Naive thymus-derived CD4-positive, alpha-beta T cell (primary cell): ENCODE data around the gene PIK3CA. TPM values are rescaled to one million over a fixed set of nuclear protein-coding genes. Genes with fewer than 3 reads are reported as not detected.

Experiments used
- ATAC-seq: fragments of 150-1000 bp; cut with Tn5 transposase; 2 replicates; pipeline ENCODE4 v1.10.0; 2021; ENCODE audit warnings: mild to moderate bottlenecking, moderate library complexity
- CTCF ChIA-PET: fragments of 350-600 bp; sonication (Branson Sonifier 250); formaldehyde crosslinking; loops from one replicate; lab custom pipeline; 2021; ENCODE audit warnings: antibody characterized with exemption; lab: Charles Lee
- POLR2A ChIA-PET: fragments of 350-600 bp; sonication (Branson Sonifier 250); formaldehyde crosslinking; loops from one replicate; lab custom pipeline; 2021; ENCODE audit warnings: antibody characterized with exemption, inconsistent platforms; lab: Charles Lee
- DNase-seq, 9 donors: peaks; one replicate each; pipeline versions ENCODE4 v3.0.0 to v3.0.0-alpha.2; 2020 to 2022; ENCODE audit warnings: mixed read lengths in 1 of 9
- H3K27ac ChIP-seq: one replicate; pipeline ENCODE4 v1.7.0; 2013; ENCODE audit warnings: mild to moderate bottlenecking, low read depth, low read length, moderate library complexity
- H3K27me3 ChIP-seq, 2 donors: one replicate each; pipeline ENCODE4 v1.7.0; 2013; ENCODE audit warnings: low read length in 2 of 2, mild to moderate bottlenecking in 2 of 2, moderate library complexity in 2 of 2; ENCODE audit not compliant: control insufficient read depth in 2 of 2, insufficient read depth in 2 of 2
- H3K36me3 ChIP-seq, 3 experiments: 1 replicate in 2 of 3; 2 replicates in 1 of 3; pipeline ENCODE4 v1.7.0; 2013; ENCODE audit warnings: low read length in 3 of 3, mild to moderate bottlenecking in 3 of 3, moderate library complexity in 1 of 3; ENCODE audit not compliant: insufficient read depth in 3 of 3, control insufficient read depth in 2 of 3
- H3K4me1 ChIP-seq, 2 donors: one replicate each; pipeline ENCODE4 v1.7.0; 2013; ENCODE audit warnings: low read length in 2 of 2, mild to moderate bottlenecking in 2 of 2, moderate library complexity in 1 of 2; ENCODE audit not compliant: control insufficient read depth in 2 of 2, insufficient read depth in 2 of 2
- H3K4me3 ChIP-seq: 2 replicates; pipeline ENCODE4 v1.7.0; 2013; ENCODE audit warnings: mild to moderate bottlenecking, low read length
- H3K9me3 ChIP-seq, 3 experiments: 1 replicate in 2 of 3; 2 replicates in 1 of 3; pipeline ENCODE4 v1.7.0; 2013; ENCODE audit warnings: low read length in 3 of 3; ENCODE audit not compliant: control insufficient read depth in 2 of 3
- H3K27ac Mint-ChIP-seq, 9 donors: one replicate each; pipeline ENCODE4 v1.8.0; 2020 to 2022; ENCODE audit warnings: mixed read lengths in 9 of 9, mild to moderate bottlenecking in 8 of 9, moderate library complexity in 5 of 9, inconsistent platforms in 2 of 9
- H3K27me3 Mint-ChIP-seq, 5 donors: one replicate each; pipeline ENCODE4 v1.8.0; 2021 to 2022; ENCODE audit warnings: mixed read lengths in 5 of 5, mild to moderate bottlenecking in 1 of 5
- H3K36me3 Mint-ChIP-seq, 5 donors: one replicate each; pipeline ENCODE4 v1.8.0; 2020 to 2022; ENCODE audit warnings: mixed read lengths in 5 of 5, mild to moderate bottlenecking in 3 of 5, inconsistent platforms in 1 of 5
- H3K4me1 Mint-ChIP-seq, 7 donors: one replicate each; pipeline ENCODE4 v1.8.0; 2020 to 2022; ENCODE audit warnings: mixed read lengths in 7 of 7, mild to moderate bottlenecking in 3 of 7, inconsistent platforms in 1 of 7
- H3K4me3 Mint-ChIP-seq, 10 donors: one replicate each; pipeline ENCODE4 v1.8.0; 2020 to 2022; ENCODE audit warnings: mild to moderate bottlenecking in 10 of 10, mixed read lengths in 10 of 10, moderate library complexity in 6 of 10, inconsistent platforms in 2 of 10
- H3K9me3 Mint-ChIP-seq, 11 donors: one replicate each; pipeline ENCODE4 v1.8.0; 2020 to 2022; ENCODE audit warnings: mixed read lengths in 11 of 11, mild to moderate bottlenecking in 4 of 11, inconsistent platforms in 1 of 11, moderate library complexity in 1 of 11
- intact Hi-C, 2 donors: fragments of 100-400 bp; cut with micrococcal nuclease; formaldehyde crosslinking; loops; one replicate each; pipeline ENCODE4 v1.15.1; 2023
- polyA plus RNA-seq, 2 donors: library from polyadenylated mRNA; unstranded; fragments of 300-500 nt; fragmentation: Illumina TruSeq; gene quantifications; one replicate each; pipeline ENCODE4 v1.2.3, GENCODE V29; 2021
- total RNA-seq, 6 experiments: library from RNA in 5 of 6; stranded (reverse) in 5 of 6; gene quantifications; 1 replicate in 5 of 6; 2 replicates in 1 of 6; pipeline ENCODE4 v1.2.3 and lab custom pipeline; 2021 to 2026

PIK3CA gene
- total and polyA plus RNA-seq, 7 experiments from 2014 or later = 16.7 to 58.1 (median 34.3) TPM

DNA sequence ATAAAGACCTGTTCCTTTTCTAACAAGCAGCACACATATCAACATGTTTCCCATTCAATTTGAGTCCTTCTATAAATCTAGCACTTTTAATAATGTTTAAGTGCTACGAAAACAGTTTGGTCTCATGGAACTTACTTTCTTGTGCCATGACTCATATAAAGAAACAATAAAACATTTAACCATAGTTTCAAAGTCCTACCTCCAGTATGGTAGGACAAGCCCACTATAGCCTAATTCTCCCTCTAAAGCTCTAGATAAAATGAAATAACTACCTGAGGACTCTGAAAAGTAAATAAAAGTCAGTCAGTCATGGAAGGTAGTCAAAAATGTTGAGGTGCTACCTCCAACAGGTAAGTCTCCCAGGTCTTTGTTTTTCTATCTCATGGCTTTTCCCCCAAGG is 12.0 kb upstream of the PIK3CA start:
- H3K9me3 Mint-ChIP-seq = peaks cover 0 to 5% (median 0%) of the 10 kb centered on the region in 11 donors
- no peaks in the 10 kb centered on the region for H3K9me3 ChIP-seq
- CTCF ChIA-PET = interaction anchor here (1.1 kb wide), 1 partner anchor 10 kb away, joined by 3 read pairs; no protein-coding TSS in a partner anchor

DNA sequence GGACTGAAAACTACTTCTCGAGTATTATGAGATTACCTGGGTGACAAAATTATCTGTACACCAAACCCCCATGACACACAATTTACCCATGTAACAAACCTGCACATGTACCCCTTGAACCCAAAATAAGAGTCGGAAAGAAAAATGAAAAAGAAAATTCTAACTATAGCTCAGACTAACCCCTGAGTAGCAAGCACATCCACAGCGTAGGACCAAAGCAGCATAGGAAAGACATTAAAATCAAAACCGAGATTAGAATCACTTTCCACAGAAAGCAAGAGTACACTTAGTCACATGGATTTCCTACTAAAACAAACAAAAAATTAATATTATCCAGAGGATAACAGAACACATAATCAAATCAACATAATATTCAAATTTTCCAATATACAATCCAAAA is 6.3 kb upstream of the PIK3CA start:
- Histone ChIP-seq H3K4me3 (no peak overlapping the region), H3K27ac (no peak overlapping the region), H3K36me3 (no peaks in the 10 kb centered on the region), H3K4me1 (peaks cover 0 to 2% of the 10 kb centered on the region in 2 donors), H3K9me3 (no peaks in the 10 kb centered on the region), H3K27me3 (no peaks in the 10 kb centered on the region)
- Mint-ChIP-seq H3K27me3 (peaks cover 0 to 53% (median 3%) of the 10 kb centered on the region in 5 donors), H3K27ac (no peak overlapping the region), H3K4me3 (no peak overlapping the region), H3K4me1 (peaks cover 2 to 7% (median 3%) of the 10 kb centered on the region in 7 donors), H3K36me3 (no peaks in the 10 kb centered on the region), H3K9me3 (peaks cover 0 to 3% (median 0%) of the 10 kb centered on the region in 11 donors)
- DNase-seq (no peak), ATAC-seq (no peak)
- POLR2A ChIA-PET = interaction anchor here (0.7 kb wide), 1 partner anchor 51 kb away, joined by 3 read pairs; no protein-coding TSS in a partner anchor
- intact Hi-C loops = no loop called here
- CTCF ChIA-PET = interaction anchor here (0.6 kb wide), 1 partner anchor 47 kb away, joined by 4 read pairs; no protein-coding TSS in a partner anchor

More for the DNA sequence above, 12.0 kb upstream of the PIK3CA start:
- ATAC-seq (no peak), DNase-seq (no peak)
- Histone ChIP-seq H3K27me3 (no peaks in the 10 kb centered on the region), H3K36me3 (no peaks in the 10 kb centered on the region), H3K27ac (no peak overlapping the region), H3K4me1 (no peaks in the 10 kb centered on the region), H3K4me3 (no peak overlapping the region)
- no peak overlapping the region for H3K4me3 Mint-ChIP-seq
- POLR2A ChIA-PET = interaction anchor here (0.6 kb wide), 1 partner anchor 27 kb away, joined by 4 read pairs; no protein-coding TSS in a partner anchor
- intact Hi-C loops = no loop called here
- no peak overlapping the region for H3K27ac Mint-ChIP-seq
- H3K4me1 Mint-ChIP-seq = peaks cover 0 to 7% (median 0%) of the 10 kb centered on the region in 7 donors
- H3K36me3 Mint-ChIP-seq = no peaks in the 10 kb centered on the region
- H3K27me3 Mint-ChIP-seq = peaks cover 0 to 34% (median 3%) of the 10 kb centered on the region in 5 donors

DNA sequence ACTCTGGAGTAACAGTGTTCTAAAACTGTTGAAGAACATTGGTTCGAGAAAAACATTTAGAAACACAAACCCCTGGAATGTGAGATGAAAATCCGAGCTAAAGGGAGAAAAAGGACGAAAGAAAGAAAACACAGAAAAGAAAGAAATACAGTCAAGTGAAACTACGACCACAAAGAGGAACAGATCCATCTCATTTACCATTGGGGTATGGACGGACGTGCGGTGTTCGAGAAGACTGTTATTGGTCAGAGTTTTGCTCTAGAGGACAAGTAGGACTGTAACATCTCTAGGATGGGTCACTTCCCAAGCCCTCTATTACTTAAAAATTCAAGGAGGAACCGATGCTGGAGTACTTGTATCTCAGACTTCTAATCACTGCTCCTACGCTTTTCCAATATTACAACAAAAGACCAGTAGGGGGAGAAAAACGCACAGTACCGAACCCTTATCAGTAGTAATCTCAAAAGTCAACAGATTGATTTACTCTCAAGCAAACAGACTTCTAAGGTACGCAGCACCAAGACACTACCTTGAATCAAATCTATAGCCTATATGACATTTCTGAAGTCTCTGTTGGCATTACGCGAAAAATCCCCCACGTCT is 1.1 kb upstream of the PIK3CA start:
- peak in 7 of 9 donors; percentile 68 to 82 (median 78) for DNase-seq
- Histone ChIP-seq H3K9me3 (no peaks in the 10 kb centered on the region), H3K4me1 (peaks cover 15 to 17% of the 10 kb centered on the region in 2 donors), H3K27ac (peak overlapping the region; percentile 93), H3K36me3 (peaks cover 0 to 6% (median 0%) of the 10 kb centered on the region in 3 experiments), H3K4me3 (peak overlapping the region; percentile 87), H3K27me3 (no peaks in the 10 kb centered on the region)
- ChIA-PET CTCF (interaction anchor here (0.6 to 4.2 kb wide), 11 partner anchors 37 to 174 kb away, joined by 3 to 22 read pairs (median 3); partner anchors contain the start of gene ZMAT3), POLR2A (interaction anchor here (0.6 to 3.9 kb wide), 22 partner anchors 10 to 458 kb away, joined by 3 to 64 read pairs (median 4); partner anchors contain the start of genes MFN1, NDUFB5, ZMAT3 and ZNF639)
- no peaks in the 10 kb centered on the region for H3K9me3 Mint-ChIP-seq
- peaks cover 0 to 3% (median 0%) of the 10 kb centered on the region in 5 donors for H3K36me3 Mint-ChIP-seq
- H3K4me3 Mint-ChIP-seq = no peak overlapping the region
- ATAC-seq = peak; percentile 43
- intact Hi-C loops = loop anchor here (1.0 to 5.0 kb wide), 17 partner anchors 42 to 1950 kb away; partner anchors contain the start of genes TBL1XR1 (in 2 of the 2), ACTL6A (in 1 of the 2), MFN1 (in 1 of the 2) and MRPL47 (in 1 of the 2)
- H3K4me1 Mint-ChIP-seq = peaks cover 21 to 37% (median 33%) of the 10 kb centered on the region in 7 donors
- no peak overlapping the region for H3K27ac Mint-ChIP-seq
- H3K27me3 Mint-ChIP-seq = peaks cover 0 to 25% (median 0%) of the 10 kb centered on the region in 5 donors

DNA sequence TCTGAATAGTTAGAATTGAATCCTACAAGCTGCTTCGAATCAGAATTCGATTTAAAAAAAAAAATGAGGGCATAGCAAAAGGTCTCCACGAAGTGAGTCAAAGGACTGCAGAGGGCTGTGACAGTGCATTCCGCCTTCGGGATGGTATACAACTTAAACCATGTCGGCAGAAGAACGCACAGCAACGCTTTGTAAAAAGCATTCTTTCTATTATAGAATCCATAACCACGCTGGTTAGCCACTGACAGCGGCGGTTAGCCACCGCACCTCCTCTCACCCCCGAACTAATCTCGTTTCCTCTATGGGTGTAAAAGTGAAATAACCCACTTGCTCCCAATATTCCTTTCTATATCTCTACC is 664 bp upstream of the PIK3CA start:
- Mint-ChIP-seq H3K4me1 (peaks cover 25 to 41% (median 38%) of the 10 kb centered on the region in 7 donors), H3K4me3 (no peak overlapping the region), H3K36me3 (peaks cover 0 to 3% (median 0%) of the 10 kb centered on the region in 5 donors), H3K27ac (no peak overlapping the region), H3K27me3 (peaks cover 0 to 23% (median 0%) of the 10 kb centered on the region in 5 donors), H3K9me3 (no peaks in the 10 kb centered on the region)
- intact Hi-C loops = loop anchor here (1.0 to 5.0 kb wide), 17 partner anchors 42 to 1950 kb away; partner anchors contain the start of genes TBL1XR1 (in 2 of the 2), ACTL6A (in 1 of the 2), MFN1 (in 1 of the 2) and MRPL47 (in 1 of the 2)
- no peaks in the 10 kb centered on the region for H3K9me3 ChIP-seq
- peak overlapping the region; percentile 93 for H3K27ac ChIP-seq
- peaks cover 15 to 17% of the 10 kb centered on the region in 2 donors for H3K4me1 ChIP-seq
- peak overlapping the region; percentile 87 for H3K4me3 ChIP-seq
- DNase-seq (peak in 1 of 9 donors; percentile 78), ATAC-seq (peak; percentile 46)
- peaks cover 0 to 6% (median 0%) of the 10 kb centered on the region in 3 experiments for H3K36me3 ChIP-seq
- POLR2A ChIA-PET = interaction anchor here (0.6 to 3.9 kb wide), 20 partner anchors 10 to 457 kb away, joined by 3 to 64 read pairs (median 6); partner anchors contain the start of genes MFN1, NDUFB5, ZMAT3 and ZNF639
- CTCF ChIA-PET = interaction anchor here (0.7 to 4.2 kb wide), 10 partner anchors 36 to 173 kb away, joined by 3 to 22 read pairs (median 4); partner anchors contain the start of gene ZMAT3
- no peaks in the 10 kb centered on the region for H3K27me3 ChIP-seq

DNA sequence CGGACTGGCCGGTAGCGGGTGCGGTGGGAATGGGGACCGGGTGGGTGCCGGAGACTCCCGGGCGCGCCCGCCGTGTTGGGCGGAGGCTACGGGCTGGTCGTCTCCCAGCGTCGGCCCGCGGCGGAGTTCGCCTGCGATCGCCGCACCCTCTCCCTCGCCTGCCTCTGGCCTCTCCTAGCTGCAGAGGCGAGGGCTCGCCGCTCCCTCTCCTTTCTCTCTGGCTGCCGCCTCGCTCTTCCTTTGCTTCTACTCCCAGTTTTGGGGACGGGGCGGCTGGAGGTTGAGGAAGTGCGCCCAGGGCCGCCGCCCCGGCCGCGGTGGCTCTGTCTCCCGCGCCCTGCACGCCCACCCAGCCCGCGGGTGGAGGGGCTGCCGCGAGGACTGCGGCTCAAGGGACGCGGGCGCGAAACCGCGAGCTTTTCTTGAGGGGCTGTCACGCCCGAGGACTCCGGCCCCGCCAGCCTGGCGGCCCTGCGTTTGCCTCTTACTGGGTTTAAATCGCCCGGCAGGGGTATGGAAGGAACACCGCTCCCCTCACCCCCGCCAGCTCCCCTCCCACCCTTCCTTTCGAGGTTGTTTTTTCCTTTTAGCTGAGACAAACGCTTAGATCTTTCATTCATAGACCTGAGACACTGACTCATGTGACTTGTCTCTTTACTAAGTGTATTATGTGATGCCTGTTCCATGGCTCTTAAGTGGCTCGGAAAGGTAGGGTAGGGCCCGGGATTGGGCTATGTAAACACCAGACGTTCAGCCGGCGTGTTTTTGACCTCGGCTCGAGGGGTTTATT is 654 bp downstream of the PIK3CA start:
- Mint-ChIP-seq H3K9me3 (no peaks in the 10 kb centered on the region), H3K4me1 (peaks cover 27 to 51% (median 41%) of the 10 kb centered on the region in 7 donors), H3K4me3 (peak overlapping the region in 7 of 10 donors; percentile 95 to 100 (median 97)), H3K36me3 (peaks cover 0 to 3% (median 0%) of the 10 kb centered on the region in 5 donors), H3K27ac (peak overlapping the region in 8 of 9 donors; percentile 94 to 99 (median 96)), H3K27me3 (peaks cover 0 to 15% (median 0%) of the 10 kb centered on the region in 5 donors)
- ChIA-PET CTCF (interaction anchor here (0.6 to 2.5 kb wide), 8 partner anchors 59 to 693 kb away, joined by 3 to 15 read pairs (median 4); partner anchors contain the start of gene ZNF639), POLR2A (interaction anchor here (0.5 to 3.9 kb wide), 28 partner anchors 11 to 1765 kb away, joined by 3 to 64 read pairs (median 6); partner anchors contain the start of genes ACTL6A, FXR1, MFN1 and MRPL47)
- Histone ChIP-seq H3K36me3 (peaks cover 0 to 6% (median 0%) of the 10 kb centered on the region in 3 experiments), H3K4me1 (peaks cover 15 to 17% of the 10 kb centered on the region in 2 donors), H3K27me3 (no peaks in the 10 kb centered on the region), H3K4me3 (peak overlapping the region; percentile 87), H3K9me3 (no peaks in the 10 kb centered on the region), H3K27ac (peak overlapping the region; percentile 93)
- intact Hi-C loops = loop anchor here (1.0 to 5.0 kb wide), 16 partner anchors 9 to 1952 kb away; partner anchors contain the start of genes FXR1 (in 2 of the 2), TBL1XR1 (in 2 of the 2), USP13 (in 2 of the 2) and ACTL6A (in 1 of the 2)
- ATAC-seq = peak; percentile 49
- peak; percentile 41 to 88 (median 80) for DNase-seq
